ENCODE measurements around the gene SIGLEC5.

Gene SIGLEC5

DNA sequence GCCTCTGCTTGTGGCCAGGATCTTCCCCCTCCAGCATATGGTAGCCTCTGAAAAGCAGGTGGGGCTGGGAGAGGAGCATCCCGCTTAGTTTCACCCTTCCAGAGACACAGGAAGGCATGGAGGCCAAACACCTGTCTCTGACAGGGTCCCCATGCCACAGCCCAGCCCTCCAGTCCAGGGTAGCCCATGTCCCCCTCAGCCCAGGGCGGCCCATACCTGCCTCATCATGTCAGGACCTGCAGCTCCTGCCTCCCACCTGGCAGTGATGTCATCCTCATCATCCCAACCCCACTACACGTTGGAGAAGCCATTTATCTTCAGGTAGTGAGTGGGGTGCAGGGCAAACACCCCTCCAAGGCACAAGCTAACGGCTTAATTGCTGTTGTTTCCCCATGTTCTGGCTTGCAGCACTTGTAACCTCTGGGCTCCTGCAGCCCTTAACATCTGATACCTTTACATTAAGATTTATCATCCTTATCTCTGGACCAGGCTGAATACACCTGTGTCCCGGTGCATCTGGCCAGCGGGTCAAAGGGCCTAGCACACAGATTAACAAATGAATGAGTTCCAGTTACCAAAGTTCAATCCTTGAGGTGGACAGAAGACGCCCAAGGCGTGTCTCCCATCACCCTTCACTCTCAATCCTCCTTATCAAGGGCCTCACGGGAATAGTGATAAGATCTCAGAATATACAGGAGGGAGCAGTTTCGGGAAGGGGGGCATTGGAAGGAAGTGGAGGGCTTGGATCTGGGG, 36.9 kb downstream of the SIGLEC5 start:
- TF ChIP-seq POU2F2 (IDR thresholded peaks at IDR 0.05; ENCODE audit: low read depth, low read length) (no peak), PAX5 (IDR thresholded peaks at IDR 0.05; ENCODE audit: insufficient read depth, low read length, severe bottlenecking) (no peak), TAF1 (IDR thresholded peaks at IDR 0.05; ENCODE audit: low read depth, low read length) (no peak), POLR2A (IDR thresholded peaks at IDR 0.05; ENCODE audit: low read depth, low read length) (no peak), SPI1 (IDR thresholded peaks at IDR 0.05; ENCODE audit: low read depth, low read length) (no peak), POLR2AphosphoS5 (IDR thresholded peaks at IDR 0.05; ENCODE audit: low read depth, low read length) (no peak)
- peak; percentile 16 for FAIRE-seq
- DNase-seq (ENCODE audit: insufficient read length, low spot score), result no peak

DNA sequence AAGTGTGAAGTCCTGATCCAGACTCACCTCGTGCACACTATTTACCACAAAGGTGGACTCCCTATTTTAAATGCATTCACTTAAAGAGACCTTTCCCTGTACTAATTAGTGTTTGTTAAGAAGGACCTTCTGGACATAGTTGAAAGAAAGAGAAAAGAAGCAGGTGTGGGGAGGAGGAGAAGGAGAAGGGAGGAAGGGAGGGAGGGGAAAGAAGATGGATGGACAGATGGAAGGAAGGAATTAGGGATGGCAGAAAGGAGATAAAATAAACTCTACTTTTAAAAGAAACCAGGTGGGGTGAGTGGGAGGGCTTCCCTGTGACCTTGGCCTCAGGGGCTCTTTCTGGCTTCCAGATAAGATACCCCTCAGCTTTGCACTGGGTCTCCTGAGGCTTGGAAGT, 37.7 kb downstream of the SIGLEC5 start:
- FAIRE-seq, result no peak
- TF ChIP-seq TAF1 (IDR thresholded peaks at IDR 0.05; ENCODE audit: low read depth, low read length) (no peak), PAX5 (IDR thresholded peaks at IDR 0.05; ENCODE audit: insufficient read depth, low read length, severe bottlenecking) (no peak), POLR2AphosphoS5 (IDR thresholded peaks at IDR 0.05; ENCODE audit: low read depth, low read length) (no peak), POU2F2 (IDR thresholded peaks at IDR 0.05; ENCODE audit: low read depth, low read length) (no peak), POLR2A (IDR thresholded peaks at IDR 0.05; ENCODE audit: low read depth, low read length) (no peak), SPI1 (IDR thresholded peaks at IDR 0.05; ENCODE audit: low read depth, low read length) (no peak)
- DNase-seq (ENCODE audit: insufficient read length, low spot score), result no peak

DNA sequence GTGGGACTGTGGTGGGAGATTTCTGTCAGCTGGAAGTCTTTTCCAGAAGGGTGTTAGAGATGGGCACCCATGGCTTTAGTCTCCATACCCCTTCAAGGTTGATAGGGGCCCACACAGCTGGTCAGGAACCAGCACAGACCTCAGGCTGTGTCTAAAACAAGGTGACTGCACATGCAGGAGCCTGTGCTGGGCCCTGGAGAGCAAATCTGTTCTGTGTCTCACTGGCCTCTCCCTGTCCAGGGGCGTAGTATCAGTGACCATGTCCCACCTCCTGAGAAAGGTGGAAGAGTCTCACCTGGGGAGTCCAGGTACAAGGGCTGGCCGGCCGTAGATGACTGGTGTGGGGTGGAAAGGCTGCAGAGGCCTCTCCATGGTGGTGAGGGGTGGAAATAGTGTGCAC, 39.8 kb downstream of the SIGLEC5 start:
- TF ChIP-seq POU2F2 (IDR thresholded peaks at IDR 0.05; ENCODE audit: low read depth, low read length) (no peak), POLR2A (IDR thresholded peaks at IDR 0.05; ENCODE audit: low read depth, low read length) (no peak), SPI1 (IDR thresholded peaks at IDR 0.05; ENCODE audit: low read depth, low read length) (no peak)
- no peak for FAIRE-seq
- DNase-seq (ENCODE audit: insufficient read length, low spot score), result no peak

DNA sequence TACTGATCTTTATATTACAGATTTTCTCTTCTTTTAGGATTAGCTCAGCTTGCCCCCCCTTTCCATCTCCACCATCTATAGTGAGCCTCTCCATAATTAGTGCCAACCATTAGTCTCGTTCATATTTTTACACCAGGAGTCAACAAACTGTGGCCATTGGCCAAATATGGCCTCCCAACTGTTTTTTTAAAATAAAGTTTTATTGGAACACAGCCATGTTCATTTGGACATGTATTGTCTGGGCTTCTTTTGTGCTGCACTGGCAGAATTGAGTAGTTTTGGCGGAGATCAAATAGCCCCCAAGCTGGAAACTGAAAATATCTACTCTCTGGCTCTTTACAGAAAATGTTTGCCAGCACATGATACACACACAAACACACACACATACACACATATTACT, 40.7 kb downstream of the SIGLEC5 start:
- FAIRE-seq, result no peak
- no peak for DNase-seq (ENCODE audit: insufficient read length, low spot score)
- no peak for TF ChIP-seq POLR2AphosphoS5 (IDR thresholded peaks at IDR 0.05; ENCODE audit: low read depth, low read length)
- TF ChIP-seq POU2F2 (IDR thresholded peaks at IDR 0.05; ENCODE audit: low read depth, low read length), result no peak
- TF ChIP-seq SPI1 (IDR thresholded peaks at IDR 0.05; ENCODE audit: low read depth, low read length), result no peak
- no peak for TF ChIP-seq POLR2A (IDR thresholded peaks at IDR 0.05; ENCODE audit: low read depth, low read length)

- no peak for TF ChIP-seq PAX5 (IDR thresholded peaks at IDR 0.05; ENCODE audit: insufficient read depth, low read length, severe bottlenecking)
- no peak for TF ChIP-seq POU2F2 (IDR thresholded peaks at IDR 0.05; ENCODE audit: low read depth, low read length)
- TF ChIP-seq POLR2A (IDR thresholded peaks at IDR 0.05; ENCODE audit: low read depth, low read length), result no peak
- TF ChIP-seq SPI1 (IDR thresholded peaks at IDR 0.05; ENCODE audit: low read depth, low read length), result no peak
- TF ChIP-seq TAF1 (IDR thresholded peaks at IDR 0.05; ENCODE audit: low read depth, low read length), result no peak
- no peak for TF ChIP-seq POLR2AphosphoS5 (IDR thresholded peaks at IDR 0.05; ENCODE audit: low read depth, low read length)
- no peak for FAIRE-seq
- no peak for DNase-seq (ENCODE audit: insufficient read length, low spot score)
Observed at GRCh38 chr19:51587264-51588191, 42.7 kb downstream of the SIGLEC5 start.

DNA sequence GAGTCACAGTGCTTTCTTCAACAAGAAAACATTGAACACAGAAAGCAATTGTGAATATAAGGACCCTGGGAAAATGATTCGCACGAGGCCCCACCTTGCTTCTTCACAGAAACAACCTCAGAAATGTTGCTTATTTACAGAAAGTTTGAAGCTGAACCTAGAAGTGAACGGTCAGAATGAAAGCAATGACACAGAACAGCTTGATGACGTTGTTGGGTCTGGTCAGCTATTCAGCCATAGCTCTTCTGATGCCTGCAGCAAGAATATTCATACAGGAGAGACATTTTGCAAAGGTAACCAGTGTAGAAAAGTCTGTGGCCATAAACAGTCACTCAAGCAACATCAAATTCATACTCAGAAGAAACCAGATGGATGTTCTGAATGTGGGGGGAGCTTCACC, 43.4 kb downstream of the SIGLEC5 start:
- no peak for DNase-seq (ENCODE audit: insufficient read length, low spot score)
- TF ChIP-seq PAX5 (IDR thresholded peaks at IDR 0.05; ENCODE audit: insufficient read depth, low read length, severe bottlenecking) (no peak), TAF1 (IDR thresholded peaks at IDR 0.05; ENCODE audit: low read depth, low read length) (no peak), POLR2A (IDR thresholded peaks at IDR 0.05; ENCODE audit: low read depth, low read length) (no peak), POU2F2 (IDR thresholded peaks at IDR 0.05; ENCODE audit: low read depth, low read length) (no peak), SPI1 (IDR thresholded peaks at IDR 0.05; ENCODE audit: low read depth, low read length) (no peak), POLR2AphosphoS5 (IDR thresholded peaks at IDR 0.05; ENCODE audit: low read depth, low read length) (no peak)
- peak; percentile 23 for FAIRE-seq

- TF ChIP-seq TAF1 (IDR thresholded peaks at IDR 0.05; ENCODE audit: low read depth, low read length) (no peak), POLR2A (IDR thresholded peaks at IDR 0.05; ENCODE audit: low read depth, low read length) (no peak), PAX5 (IDR thresholded peaks at IDR 0.05; ENCODE audit: insufficient read depth, low read length, severe bottlenecking) (no peak), POLR2AphosphoS5 (IDR thresholded peaks at IDR 0.05; ENCODE audit: low read depth, low read length) (no peak), POU2F2 (IDR thresholded peaks at IDR 0.05; ENCODE audit: low read depth, low read length) (no peak), SPI1 (IDR thresholded peaks at IDR 0.05; ENCODE audit: low read depth, low read length) (no peak)
- FAIRE-seq, result peak; percentile 16
Observed at GRCh38 chr19:51586103-51586728, 44.0 kb downstream of the SIGLEC5 start.

GRCh38 chr19:51576850-51577249, 53.4 kb downstream of the SIGLEC5 start:
- TF ChIP-seq POU2F2 (IDR thresholded peaks at IDR 0.05; ENCODE audit: low read depth, low read length), result no peak
- no peak for TF ChIP-seq PAX5 (IDR thresholded peaks at IDR 0.05; ENCODE audit: insufficient read depth, low read length, severe bottlenecking)
- TF ChIP-seq SPI1 (IDR thresholded peaks at IDR 0.05; ENCODE audit: low read depth, low read length), result no peak
- no peak for TF ChIP-seq TAF1 (IDR thresholded peaks at IDR 0.05; ENCODE audit: low read depth, low read length)
- no peak for TF ChIP-seq POLR2A (IDR thresholded peaks at IDR 0.05; ENCODE audit: low read depth, low read length)
- no peak for FAIRE-seq
- no peak for DNase-seq (ENCODE audit: insufficient read length, low spot score)

More at GRCh38 chr19:51586103-51586728, 44.0 kb downstream of the SIGLEC5 start:
- DNase-seq (ENCODE audit: insufficient read length, low spot score), result no peak

DNA sequence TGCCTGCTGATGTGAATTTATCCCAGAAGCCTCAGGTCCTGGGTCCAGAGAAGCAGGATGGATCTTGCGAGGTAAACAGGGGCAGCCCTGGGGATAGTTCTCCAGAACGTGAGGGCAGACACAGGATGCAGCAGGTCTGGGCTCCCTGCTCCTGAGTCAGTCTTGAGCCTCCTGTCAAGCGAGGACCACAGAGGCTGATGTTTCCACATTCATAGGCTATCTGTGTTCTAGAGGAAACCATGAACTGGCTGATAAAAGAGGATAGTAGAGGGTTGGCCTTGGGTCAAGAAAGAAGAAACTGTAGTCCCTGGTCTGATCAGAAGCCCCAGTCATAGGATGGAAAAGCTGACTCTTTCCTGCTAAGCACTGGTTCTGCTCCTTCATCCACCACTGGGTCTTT, 56.9 kb downstream of the SIGLEC5 start:
- FAIRE-seq (peak; percentile 26), DNase-seq (ENCODE audit: insufficient read length, low spot score) (no peak)
- TF ChIP-seq TAF1 (IDR thresholded peaks at IDR 0.05; ENCODE audit: low read depth, low read length), result no peak
- no peak for TF ChIP-seq SPI1 (IDR thresholded peaks at IDR 0.05; ENCODE audit: low read depth, low read length)
- no peak for TF ChIP-seq PAX5 (IDR thresholded peaks at IDR 0.05; ENCODE audit: insufficient read depth, low read length, severe bottlenecking)
- TF ChIP-seq POLR2A (IDR thresholded peaks at IDR 0.05; ENCODE audit: low read depth, low read length), result no peak
- no peak for TF ChIP-seq POLR2AphosphoS5 (IDR thresholded peaks at IDR 0.05; ENCODE audit: low read depth, low read length)
- no peak for TF ChIP-seq POU2F2 (IDR thresholded peaks at IDR 0.05; ENCODE audit: low read depth, low read length)
